OCI-LY7 (cell line): ENCODE results near the gene ITPKA.

Experiments used
- EZH2phosphoT487 ChIP-seq: fragments of 200-600 bp; sonication (generic); IDR thresholded peaks from 2 replicates; pipeline ENCODE4 v1.6.1; 2018; ENCODE audit warnings: low read depth, borderline replicate concordance, mild to moderate bottlenecking, mixed run types, antibody characterized with exemption, low read length, moderate library complexity, mixed read lengths
- TF ChIP-seq, protein P1 (sequence below): fragments of 200-600 bp; sonication (generic); conservative IDR thresholded peaks from 2 replicates; pipeline ENCODE4 v1.5.1; 2014; ENCODE audit warnings: mild to moderate bottlenecking, antibody characterized with exemption, low read length, moderate library complexity, mixed read lengths

DNA sequence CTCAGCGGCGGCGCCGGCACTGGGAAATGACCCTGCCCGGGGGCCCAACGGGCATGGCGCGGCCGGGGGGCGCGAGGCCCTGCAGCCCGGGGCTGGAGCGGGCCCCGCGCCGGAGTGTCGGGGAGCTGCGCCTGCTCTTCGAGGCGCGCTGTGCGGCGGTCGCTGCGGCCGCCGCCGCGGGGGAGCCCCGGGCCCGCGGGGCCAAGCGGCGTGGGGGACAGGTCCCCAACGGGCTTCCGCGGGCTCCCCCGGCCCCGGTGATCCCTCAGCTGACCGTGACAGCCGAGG is 172 bp downstream of the ITPKA start:
- TF ChIP-seq, protein P1, sequence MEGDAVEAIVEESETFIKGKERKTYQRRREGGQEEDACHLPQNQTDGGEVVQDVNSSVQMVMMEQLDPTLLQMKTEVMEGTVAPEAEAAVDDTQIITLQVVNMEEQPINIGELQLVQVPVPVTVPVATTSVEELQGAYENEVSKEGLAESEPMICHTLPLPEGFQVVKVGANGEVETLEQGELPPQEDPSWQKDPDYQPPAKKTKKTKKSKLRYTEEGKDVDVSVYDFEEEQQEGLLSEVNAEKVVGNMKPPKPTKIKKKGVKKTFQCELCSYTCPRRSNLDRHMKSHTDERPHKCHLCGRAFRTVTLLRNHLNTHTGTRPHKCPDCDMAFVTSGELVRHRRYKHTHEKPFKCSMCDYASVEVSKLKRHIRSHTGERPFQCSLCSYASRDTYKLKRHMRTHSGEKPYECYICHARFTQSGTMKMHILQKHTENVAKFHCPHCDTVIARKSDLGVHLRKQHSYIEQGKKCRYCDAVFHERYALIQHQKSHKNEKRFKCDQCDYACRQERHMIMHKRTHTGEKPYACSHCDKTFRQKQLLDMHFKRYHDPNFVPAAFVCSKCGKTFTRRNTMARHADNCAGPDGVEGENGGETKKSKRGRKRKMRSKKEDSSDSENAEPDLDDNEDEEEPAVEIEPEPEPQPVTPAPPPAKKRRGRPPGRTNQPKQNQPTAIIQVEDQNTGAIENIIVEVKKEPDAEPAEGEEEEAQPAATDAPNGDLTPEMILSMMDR, result no peak
- no peak for TF ChIP-seq EZH2phosphoT487
